PC-9 (cell line): ENCODE data around the gene DENND10. TPM values are rescaled to one million over a fixed set of nuclear protein-coding genes. Genes with fewer than 3 reads are reported as not detected.
A peak's percentile ranks its signal among the peaks of the same experiment; 100 is the strongest.
"Not testable (repeated sequence)": the region's sequence is repeated elsewhere in the genome, so short reads cannot be mapped to it uniquely, and the experiment has no call there.

ENCODE experiments used
- BruUV-seq: library from RNA; stranded (reverse); fragments of 400-500 nt; replicated peaks from 2 replicates; lab custom pipeline; 2021; lab: Mats Ljungman, UMichigan
- CTCF ChIA-PET: fragments of 300-600 bp; sonication (Branson Sonifier 250); formaldehyde crosslinking; loops from one replicate; lab custom pipeline; 2022; ENCODE audit warnings: antibody characterized with exemption; lab: Charles Lee
- POLR2A ChIA-PET: fragments of 300-600 bp; sonication (Branson Sonifier 250); formaldehyde crosslinking; loops from one replicate; lab custom pipeline; 2022; ENCODE audit warnings: antibody characterized with exemption; ENCODE audit not compliant: unreplicated experiment; lab: Charles Lee
- DNase-seq, 2 experiments: peaks; one replicate each; pipeline versions ENCODE4 v3.0.0 to v3.0.0-alpha.2; 2015 to 2022; ENCODE audit warnings: mixed read lengths in 1 of 2
- H2AFZ ChIP-seq: fragments of 200-600 bp; sonication (generic); 2 replicates; pipeline ENCODE4 v1.8.1; 2017; ENCODE audit warnings: antibody characterized with exemption
- H3F3A ChIP-seq: fragments of 200-600 bp; sonication (generic); 2 replicates; pipeline ENCODE4 v1.8.1; 2017; ENCODE audit warnings: antibody characterized with exemption, mild to moderate bottlenecking, low read depth; ENCODE audit not compliant: insufficient read depth
- H3K27ac ChIP-seq: fragments of 200-600 bp; sonication (generic); 2 replicates; pipeline ENCODE4 v1.6.1; 2016; ENCODE audit warnings: mixed run types
- H3K27me3 ChIP-seq: fragments of 200-600 bp; sonication (generic); 2 replicates; pipeline ENCODE4 v1.6.1; 2016; ENCODE audit warnings: low read depth, mixed run types; ENCODE audit not compliant: insufficient read depth
- H3K36me3 ChIP-seq: fragments of 200-600 bp; sonication (generic); 2 replicates; pipeline ENCODE4 v1.6.1; 2016; ENCODE audit warnings: low read depth, mixed run types
- H3K4me1 ChIP-seq: fragments of 200-600 bp; sonication (generic); replicated peaks from 2 replicates; pipeline ENCODE4 v1.6.1; 2016; ENCODE audit warnings: mixed run types; ENCODE audit not compliant: insufficient read depth
- H3K4me2 ChIP-seq: fragments of 200-600 bp; sonication (generic); 2 replicates; pipeline ENCODE4 v1.6.1; 2017; ENCODE audit warnings: mixed run types
- H3K4me3 ChIP-seq: fragments of 200-600 bp; sonication (generic); 2 replicates; pipeline ENCODE4 v1.6.1; 2016; ENCODE audit warnings: mixed run types
- H3K79me2 ChIP-seq: fragments of 200-600 bp; sonication (generic); 2 replicates; pipeline ENCODE4 v1.6.1; 2017; ENCODE audit warnings: low read depth, mixed run types
- H3K9me2 ChIP-seq: fragments of 200-600 bp; sonication (generic); 2 replicates; pipeline ENCODE4 v1.8.1; 2017; ENCODE audit warnings: mild to moderate bottlenecking; ENCODE audit not compliant: insufficient read depth
- H3K9me3 ChIP-seq: fragments of 200-600 bp; sonication (generic); 2 replicates; pipeline ENCODE4 v1.8.1; 2016; ENCODE audit warnings: low read depth; ENCODE audit not compliant: insufficient read depth
- H4K20me1 ChIP-seq: fragments of 200-600 bp; sonication (generic); 2 replicates; pipeline ENCODE4 v1.8.1; 2017; ENCODE audit not compliant: insufficient read depth
- EZH2 ChIP-seq: fragments of 200-600 bp; sonication (generic); IDR thresholded peaks from 2 replicates; pipeline ENCODE4 v1.8.0; 2017; ENCODE audit warnings: antibody characterized with exemption, low read depth
- intact Hi-C: fragments of 100-400 bp; cut with micrococcal nuclease; formaldehyde crosslinking; loops from one replicate; pipeline ENCODE4 v1.10.0; 2022; ENCODE audit not compliant: unreplicated experiment
- total RNA-seq: library from RNA; stranded (reverse); gene quantifications from 2 replicates; pipeline ENCODE4 v1.2.3, GENCODE V29; 2021
- TF ChIP-seq, protein P1 (sequence below): fragments of 200-600 bp; sonication (generic); conservative IDR thresholded peaks from 2 replicates; pipeline ENCODE4 v1.6.1; 2017; ENCODE audit warnings: mixed run types, antibody characterized with exemption, mild to moderate bottlenecking, moderate library complexity

The DENND10 gene
- total RNA-seq, 1 experiment from 2014 or later = 30.1 TPM

DNA sequence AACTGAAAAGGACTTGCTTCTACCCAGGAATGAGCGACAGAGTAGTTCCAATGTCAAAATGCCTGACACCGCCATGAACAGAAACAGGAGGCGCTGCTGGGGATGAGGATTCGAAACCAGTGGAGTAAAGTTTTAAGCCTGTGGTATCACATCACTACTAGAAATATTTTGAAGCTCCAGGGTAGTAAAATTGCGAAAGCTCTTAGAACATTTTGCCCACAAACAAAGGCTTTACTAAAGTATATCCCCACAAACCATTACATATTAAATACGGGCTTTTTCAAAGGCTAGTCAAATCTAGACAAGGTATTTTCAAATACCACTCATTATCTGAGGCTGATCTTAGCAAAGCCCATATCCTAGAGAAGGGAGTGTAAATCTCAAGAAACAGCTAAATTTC, 72.3 kb downstream of the DENND10 start:
- H4K20me1 ChIP-seq = no peaks in the 10 kb centered on the region
- H3K36me3 ChIP-seq = peaks cover 5% of the 10 kb centered on the region; the same call in 1 of the 2 replicates
- no peaks in the 10 kb centered on the region; the same call in 1 of the 2 replicates for H3K4me1 ChIP-seq
- no TSS peak for BruUV-seq
- H3K79me2 ChIP-seq = peaks cover 26% of the 10 kb centered on the region
- H2AFZ ChIP-seq = no peak overlapping the region
- CTCF ChIA-PET = no interaction called here
- DNase-seq = no peak
- no peaks in the 10 kb centered on the region for H3K9me3 ChIP-seq
- no peak overlapping the region for H3K4me3 ChIP-seq
- H3K4me2 ChIP-seq = no peak overlapping the region
- H3K9me2 ChIP-seq = no peaks in the 10 kb centered on the region
- TF ChIP-seq EZH2 = no peak
- TF ChIP-seq, protein P1, sequence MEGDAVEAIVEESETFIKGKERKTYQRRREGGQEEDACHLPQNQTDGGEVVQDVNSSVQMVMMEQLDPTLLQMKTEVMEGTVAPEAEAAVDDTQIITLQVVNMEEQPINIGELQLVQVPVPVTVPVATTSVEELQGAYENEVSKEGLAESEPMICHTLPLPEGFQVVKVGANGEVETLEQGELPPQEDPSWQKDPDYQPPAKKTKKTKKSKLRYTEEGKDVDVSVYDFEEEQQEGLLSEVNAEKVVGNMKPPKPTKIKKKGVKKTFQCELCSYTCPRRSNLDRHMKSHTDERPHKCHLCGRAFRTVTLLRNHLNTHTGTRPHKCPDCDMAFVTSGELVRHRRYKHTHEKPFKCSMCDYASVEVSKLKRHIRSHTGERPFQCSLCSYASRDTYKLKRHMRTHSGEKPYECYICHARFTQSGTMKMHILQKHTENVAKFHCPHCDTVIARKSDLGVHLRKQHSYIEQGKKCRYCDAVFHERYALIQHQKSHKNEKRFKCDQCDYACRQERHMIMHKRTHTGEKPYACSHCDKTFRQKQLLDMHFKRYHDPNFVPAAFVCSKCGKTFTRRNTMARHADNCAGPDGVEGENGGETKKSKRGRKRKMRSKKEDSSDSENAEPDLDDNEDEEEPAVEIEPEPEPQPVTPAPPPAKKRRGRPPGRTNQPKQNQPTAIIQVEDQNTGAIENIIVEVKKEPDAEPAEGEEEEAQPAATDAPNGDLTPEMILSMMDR = no peak
- POLR2A ChIA-PET = no interaction called here
- no peak overlapping the region for H3K27ac ChIP-seq
- H3K27me3 ChIP-seq = no peaks in the 10 kb centered on the region
- no peaks in the 10 kb centered on the region; the same call in 1 of the 2 replicates for H3F3A ChIP-seq
- intact Hi-C loops = no loop called here

DNA sequence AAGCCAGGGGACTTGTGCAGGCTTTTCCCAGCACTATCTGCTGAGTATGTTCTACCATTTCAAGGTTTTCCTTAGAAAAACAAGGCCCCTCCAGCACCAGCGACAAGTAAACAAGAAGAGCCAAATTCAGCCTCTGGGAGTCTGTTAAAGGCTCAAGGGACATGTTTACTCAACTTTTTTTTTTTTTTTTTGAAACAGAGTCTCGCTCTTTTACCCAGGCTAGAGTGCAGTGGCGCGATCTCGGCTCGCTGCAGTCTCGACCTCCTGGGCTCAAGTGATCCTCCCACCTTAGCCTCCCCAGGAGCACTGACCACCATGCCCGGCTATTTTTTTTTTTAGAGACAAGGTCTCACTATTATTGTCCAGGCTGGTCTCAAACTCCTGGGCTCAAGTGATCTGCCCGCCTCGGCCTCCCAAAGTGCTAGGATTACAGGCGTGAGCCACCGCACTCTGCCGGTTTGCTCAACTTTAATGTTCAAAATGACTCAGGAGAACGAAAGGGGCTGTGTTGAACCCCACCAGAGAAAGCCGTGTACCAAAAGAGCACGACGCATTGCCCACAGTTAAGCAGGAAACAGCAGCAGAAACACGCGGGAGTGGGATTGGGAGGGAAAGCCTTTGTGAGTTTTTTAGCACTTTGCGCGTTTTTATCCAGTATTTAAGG, 73.9 kb downstream of the DENND10 start:
- TF ChIP-seq EZH2 = no peak
- TF ChIP-seq, protein P1 = no peak
- no peaks in the 10 kb centered on the region for H3K27me3 ChIP-seq
- POLR2A ChIA-PET = no interaction called here
- H3K79me2 ChIP-seq = peaks cover 26% of the 10 kb centered on the region
- peak overlapping the region; percentile 52 for H3K27ac ChIP-seq
- H3K4me1 ChIP-seq = no peaks in the 10 kb centered on the region; the same call in 1 of the 2 replicates
- DNase-seq = no peak
- no peaks in the 10 kb centered on the region for H3K36me3 ChIP-seq
- H4K20me1 ChIP-seq = no peaks in the 10 kb centered on the region
- H3F3A ChIP-seq = no peaks in the 10 kb centered on the region; the same call in 1 of the 2 replicates
- H3K9me2 ChIP-seq = no peaks in the 10 kb centered on the region
- peak overlapping the region; percentile 80 for H2AFZ ChIP-seq
- peak overlapping the region; percentile 98 for H3K4me3 ChIP-seq
- H3K4me2 ChIP-seq = peak overlapping the region; percentile 80
- intact Hi-C loops = no loop called here
- CTCF ChIA-PET = no interaction called here
- no TSS peak for BruUV-seq
- no peaks in the 10 kb centered on the region for H3K9me3 ChIP-seq

DNA sequence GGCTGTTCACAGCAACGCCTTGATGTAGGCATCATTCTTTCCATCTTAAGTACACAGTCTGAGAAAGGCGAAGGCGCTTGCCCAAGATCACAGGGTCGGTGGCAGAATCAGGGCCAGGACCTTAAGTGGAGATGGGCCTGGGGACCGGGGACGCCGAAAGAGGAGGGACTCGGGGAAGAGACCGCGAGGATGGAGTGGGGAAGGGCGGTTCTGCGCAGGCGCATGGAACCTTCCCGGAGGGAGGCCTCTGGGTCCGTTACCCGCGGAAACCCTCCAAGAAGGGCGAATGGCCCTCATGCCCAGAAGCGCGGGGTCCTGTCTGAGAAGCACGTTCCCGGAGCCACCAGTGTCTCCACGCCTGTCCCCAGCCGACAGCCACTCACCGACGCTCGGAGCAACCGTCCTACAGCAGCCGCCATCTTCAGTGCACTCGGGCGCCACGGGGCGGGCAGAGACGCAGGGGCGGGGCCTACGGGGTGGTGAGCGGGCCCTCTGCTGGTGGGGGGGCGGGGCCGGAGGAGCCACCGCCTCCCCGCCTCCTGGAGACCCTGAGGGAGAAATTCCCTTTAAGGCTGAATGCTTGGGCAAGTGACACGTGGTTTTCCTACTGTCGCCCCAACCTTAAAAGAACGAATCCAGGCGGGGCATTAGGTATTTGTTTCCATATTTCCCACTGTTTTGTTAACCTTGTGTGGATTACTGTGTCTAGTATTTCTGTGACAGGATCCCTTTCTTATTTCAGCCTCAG, 74.6 kb downstream of the DENND10 start, which contains the start of gene PRDX3:
PRDX3 (minus strand) TSS at position 441 of the 748 bp plus-strand sequence; CDS start at position 419, 22 bp downstream.
- BruUV-seq = TSS peak; percentile 67
- DNase-seq = peak; percentile 69 to 84
- peak within 1 kb of the TSS; percentile 52 for H3K27ac ChIP-seq
- intact Hi-C loops = no loop called here
- peak within 1 kb of the TSS; percentile 80 for H3K4me2 ChIP-seq
- ChIA-PET POLR2A (interaction anchor here (0.6 kb wide), 1 partner anchor 66 kb away, joined by 3 read pairs; no protein-coding TSS in a partner anchor), CTCF (no interaction called here)
- H2AFZ ChIP-seq = peak within 1 kb of the TSS; percentile 80
- H4K20me1 ChIP-seq = no peaks in the 10 kb centered on the region
- H3K27me3 ChIP-seq = no peaks in the 10 kb centered on the region
- no peaks in the 10 kb centered on the region; the same call in 1 of the 2 replicates for H3F3A ChIP-seq
- no peaks in the 10 kb centered on the region for H3K9me3 ChIP-seq
- peak within 1 kb of the TSS; percentile 98 for H3K4me3 ChIP-seq
- peaks cover 26% of the 10 kb centered on the region for H3K79me2 ChIP-seq
- H3K36me3 ChIP-seq = no peaks in the 10 kb centered on the region
- H3K9me2 ChIP-seq = no peaks in the 10 kb centered on the region
- no peaks in the 10 kb centered on the region; the same call in 1 of the 2 replicates for H3K4me1 ChIP-seq
- TF ChIP-seq, protein P1 = no peak

DNA sequence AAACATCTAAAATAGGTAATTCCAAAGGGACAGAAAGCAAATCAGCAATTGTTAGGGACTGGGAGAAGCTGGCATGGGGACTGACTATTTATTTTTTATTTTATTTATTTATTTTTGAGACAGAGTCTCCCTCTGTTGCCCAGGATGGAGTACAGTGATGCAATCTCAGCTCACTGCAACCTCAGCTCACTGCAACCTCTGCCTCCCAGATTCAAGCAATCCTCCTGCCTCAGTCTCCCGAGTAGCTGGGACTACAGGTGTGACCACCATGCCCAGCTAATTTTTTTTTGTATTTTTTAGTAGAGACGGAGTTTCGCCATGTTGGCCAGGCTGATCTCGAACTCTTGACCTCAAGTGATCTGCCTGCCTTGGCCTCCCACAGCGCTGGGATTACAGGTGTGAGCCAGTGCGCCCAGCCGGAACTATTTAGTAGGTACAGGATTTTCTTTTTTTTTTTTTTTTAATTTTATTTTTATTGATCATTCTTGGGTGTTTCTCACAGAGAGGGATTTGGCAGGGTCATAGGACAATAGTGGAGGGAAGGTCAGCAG, 77.0 kb downstream of the DENND10 start:
- H3K9me3 ChIP-seq, H3K9me2 ChIP-seq, H3K4me3 ChIP-seq, DNase-seq, H3K27ac ChIP-seq, BruUV-seq, intact Hi-C loops, H3K4me2 ChIP-seq, H3F3A ChIP-seq, H3K4me1 ChIP-seq, H4K20me1 ChIP-seq, CTCF ChIA-PET, H3K36me3 ChIP-seq, H3K27me3 ChIP-seq, POLR2A ChIA-PET, H2AFZ ChIP-seq: not testable (repeated sequence)
- peaks cover 25% of the 10 kb centered on the region for H3K79me2 ChIP-seq
